Tibial artery (tissue), 4 donors: Measurements from ENCODE around the gene SLC44A5.

Experiments used
- DNase-seq, 2 donors: peaks; one replicate each; pipeline ENCODE4 v3.0.0-alpha.2; 2019
- H3K27ac ChIP-seq, 2 donors: fragments of 200-600 bp; sonication (generic) in 1 of 2; 1 replicate in 1 of 2; 2 replicates in 1 of 2; pipeline ENCODE4 v1.5.1; 2018 to 2019; ENCODE audit warnings: mild to moderate bottlenecking in 1 of 2
- H3K27me3 ChIP-seq, 2 donors: fragments of 200-600 bp; sonication (generic) in 1 of 2; one replicate each; pipeline versions ENCODE4 v1.5.1 to v1.6.0; 2016 to 2019
- H3K36me3 ChIP-seq, 3 donors: fragments of 200-600 bp; sonication (generic) in 2 of 3; one replicate each; pipeline ENCODE4 v1.5.1; 2016 to 2019; ENCODE audit warnings: mild to moderate bottlenecking in 2 of 3
- H3K4me1 ChIP-seq, 4 donors: fragments of 200-600 bp; sonication (generic) in 2 of 4; 1 replicate in 3 of 4; 2 replicates in 1 of 4; pipeline ENCODE4 v1.5.1; 2016 to 2019
- H3K4me3 ChIP-seq, 2 donors: fragments of 200-600 bp; sonication (generic) in 1 of 2; 1 replicate in 1 of 2; 2 replicates in 1 of 2; pipeline ENCODE4 v1.5.1; 2018 to 2019; ENCODE audit warnings: mild to moderate bottlenecking in 2 of 2
- H3K9me3 ChIP-seq, 3 donors: fragments of 200-600 bp; sonication (generic) in 1 of 3; one replicate each; pipeline ENCODE4 v1.5.1; 2016 to 2019
- CTCF ChIP-seq, 2 experiments: fragments of 200-600 bp in 1 of 2; fragments of 450-650 bp in 1 of 2; IDR thresholded peaks; one replicate each; pipeline ENCODE4 v1.5.1; 2017 to 2019; ENCODE audit warnings: antibody characterized with exemption in 2 of 2, mild to moderate bottlenecking in 1 of 2, moderate library complexity in 1 of 2
- intact Hi-C: fragments of 100-400 bp; cut with DNase I; formaldehyde crosslinking; loops from one replicate; pipeline ENCODE4 v1.15.0; 2023; ENCODE audit warnings: low total_unique reads

Gene SLC44A5

DNA sequence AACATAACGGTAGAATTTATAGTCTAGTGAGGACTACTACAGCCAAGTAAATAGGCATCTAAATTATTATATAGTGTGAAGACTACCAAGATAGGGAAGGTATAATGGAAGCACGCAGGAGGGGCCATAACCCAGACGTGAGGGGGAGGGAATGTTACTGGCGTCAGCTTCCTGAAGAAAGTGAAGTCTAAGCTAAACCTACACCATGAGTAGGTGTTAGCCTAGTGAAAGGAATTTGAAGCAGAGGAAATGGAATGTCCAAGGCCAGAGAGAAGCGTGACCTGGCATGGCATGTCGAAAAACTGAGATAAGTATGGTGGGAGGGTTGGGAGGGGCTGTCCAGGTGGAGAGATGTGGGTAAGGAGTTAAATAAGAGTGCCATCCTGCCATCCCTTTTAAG lies 140.5 kb downstream of the SLC44A5 start:
- no peak for DNase-seq
- Histone ChIP-seq H3K27ac (no peak overlapping the region), H3K9me3 (no peaks in the 10 kb centered on the region), H3K4me3 (no peak overlapping the region), H3K36me3 (no peaks in the 10 kb centered on the region), H3K4me1 (no peaks in the 10 kb centered on the region), H3K27me3 (no peaks in the 10 kb centered on the region)
- intact Hi-C loops, result no loop called here
- no peak for TF ChIP-seq CTCF (IDR thresholded peaks at IDR 0.05)

- Histone ChIP-seq H3K4me3 (no peak overlapping the region), H3K4me1 (no peaks in the 10 kb centered on the region), H3K36me3 (no peaks in the 10 kb centered on the region), H3K27me3 (no peaks in the 10 kb centered on the region), H3K27ac (no peak overlapping the region), H3K9me3 (no peaks in the 10 kb centered on the region)
- intact Hi-C loops, result no loop called here
- no peak for DNase-seq
- TF ChIP-seq CTCF (IDR thresholded peaks at IDR 0.05), result no peak
Observed at GRCh38 chr1:75469586-75470173, 141.2 kb downstream of the SLC44A5 start.

- no peak for DNase-seq
- no peak overlapping the region for H3K4me3 ChIP-seq
- TF ChIP-seq CTCF (IDR thresholded peaks at IDR 0.05), result no peak
- H3K36me3 ChIP-seq, result no peaks in the 10 kb centered on the region
- no peaks in the 10 kb centered on the region for H3K9me3 ChIP-seq
- no peaks in the 10 kb centered on the region for H3K27me3 ChIP-seq
- H3K4me1 ChIP-seq, result no peaks in the 10 kb centered on the region
- intact Hi-C loops, result no loop called here
- no peak overlapping the region for H3K27ac ChIP-seq
Observed at GRCh38 chr1:75461808-75462325, 149.0 kb downstream of the SLC44A5 start.

DNA sequence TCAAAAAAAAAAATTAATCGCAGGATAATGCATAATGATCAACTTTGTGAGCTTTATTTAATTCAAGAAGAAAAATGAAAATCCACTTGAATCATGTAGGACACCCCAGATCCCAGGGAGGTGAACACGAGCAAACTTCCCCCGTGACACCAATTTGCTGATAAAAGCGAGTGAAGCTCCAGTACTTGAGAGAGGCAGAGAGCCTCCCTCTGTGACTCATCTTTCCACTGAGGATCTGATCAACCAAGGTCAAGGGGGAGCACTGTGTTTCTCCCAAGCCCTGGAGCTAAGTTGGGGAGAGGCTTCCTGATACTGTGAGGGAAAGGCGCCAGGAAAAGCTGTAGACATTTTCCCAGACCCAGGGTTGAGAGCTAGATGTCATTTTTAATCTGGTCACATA lies 160.9 kb downstream of the SLC44A5 start:
- no peak for TF ChIP-seq CTCF (IDR thresholded peaks at IDR 0.05)
- peaks cover 0 to 5% (median 0%) of the 10 kb centered on the region in 3 donors for H3K9me3 ChIP-seq
- intact Hi-C loops, result no loop called here
- H3K27ac ChIP-seq, result no peak overlapping the region
- H3K27me3 ChIP-seq, result no peaks in the 10 kb centered on the region
- H3K4me1 ChIP-seq, result no peaks in the 10 kb centered on the region
- no peaks in the 10 kb centered on the region for H3K36me3 ChIP-seq
- no peak for DNase-seq
- no peak overlapping the region for H3K4me3 ChIP-seq

DNA sequence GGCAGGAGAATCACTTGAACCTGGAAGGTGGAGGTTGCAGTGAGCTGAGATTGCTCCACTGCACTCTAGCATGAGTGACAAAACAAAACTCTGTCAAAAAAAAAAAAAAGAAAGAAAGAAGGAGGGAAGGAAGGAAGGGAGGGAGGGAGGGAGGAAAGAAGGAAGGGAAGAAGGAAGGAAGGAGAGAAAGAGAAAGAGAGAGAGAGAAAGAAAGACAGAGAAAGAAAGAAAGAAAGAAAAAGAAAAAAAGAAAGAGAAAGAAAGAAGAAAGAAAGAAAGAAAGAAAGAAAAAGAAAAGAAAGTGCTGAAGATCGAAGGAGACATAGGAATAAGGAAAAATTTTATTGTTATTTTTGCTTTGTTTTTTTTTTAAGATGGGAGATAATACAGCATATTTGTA lies 166.7 kb downstream of the SLC44A5 start:
- intact Hi-C loops, result no loop called here
- Histone ChIP-seq H3K9me3 (no peaks in the 10 kb centered on the region), H3K27me3 (no peaks in the 10 kb centered on the region), H3K4me1 (no peaks in the 10 kb centered on the region), H3K27ac (no peak overlapping the region), H3K4me3 (no peak overlapping the region), H3K36me3 (no peaks in the 10 kb centered on the region)
- no peak for TF ChIP-seq CTCF (IDR thresholded peaks at IDR 0.05)
- no peak for DNase-seq

GRCh38 chr1:75440274-75440673 lies 170.6 kb downstream of the SLC44A5 start:
- TF ChIP-seq CTCF (IDR thresholded peaks at IDR 0.05), result no peak
- Histone ChIP-seq H3K27ac (no peak overlapping the region), H3K27me3 (no peaks in the 10 kb centered on the region), H3K36me3 (no peaks in the 10 kb centered on the region), H3K4me1 (no peaks in the 10 kb centered on the region), H3K4me3 (no peak overlapping the region), H3K9me3 (no peaks in the 10 kb centered on the region)
- intact Hi-C loops, result no loop called here
- DNase-seq, result no peak
